DMS53 (cell line): ENCODE data around the gene TMEM44.
"Not testable (repeated sequence)": the region's sequence is repeated elsewhere in the genome, so short reads cannot be mapped to it uniquely, and the experiment has no call there.

Experiments used
- DNase-seq: peaks from one replicate; lab custom pipeline; 2025; lab: John Stamatoyannopoulos, UW

The TMEM44 gene

DNA sequence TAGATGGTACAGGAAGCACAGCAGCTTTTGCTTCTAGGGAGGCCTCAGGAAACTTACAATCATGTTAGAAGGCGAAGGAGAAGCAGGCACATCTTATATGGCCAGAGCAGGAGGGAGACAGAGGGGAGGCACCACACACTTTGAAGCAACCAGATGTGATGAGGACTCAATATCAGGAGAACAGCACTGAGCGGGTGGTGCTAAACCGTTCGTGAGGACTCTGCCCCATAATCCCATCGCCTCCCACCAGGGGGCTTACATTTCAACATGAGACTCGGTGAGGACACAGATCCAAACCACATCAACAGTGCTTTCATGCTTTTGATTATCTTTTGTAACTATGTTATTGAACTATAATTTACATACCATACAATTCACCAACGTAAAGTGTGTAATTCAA lies 7.6 kb upstream of the TMEM44 start:
- peak; percentile 10 for DNase-seq

DNA sequence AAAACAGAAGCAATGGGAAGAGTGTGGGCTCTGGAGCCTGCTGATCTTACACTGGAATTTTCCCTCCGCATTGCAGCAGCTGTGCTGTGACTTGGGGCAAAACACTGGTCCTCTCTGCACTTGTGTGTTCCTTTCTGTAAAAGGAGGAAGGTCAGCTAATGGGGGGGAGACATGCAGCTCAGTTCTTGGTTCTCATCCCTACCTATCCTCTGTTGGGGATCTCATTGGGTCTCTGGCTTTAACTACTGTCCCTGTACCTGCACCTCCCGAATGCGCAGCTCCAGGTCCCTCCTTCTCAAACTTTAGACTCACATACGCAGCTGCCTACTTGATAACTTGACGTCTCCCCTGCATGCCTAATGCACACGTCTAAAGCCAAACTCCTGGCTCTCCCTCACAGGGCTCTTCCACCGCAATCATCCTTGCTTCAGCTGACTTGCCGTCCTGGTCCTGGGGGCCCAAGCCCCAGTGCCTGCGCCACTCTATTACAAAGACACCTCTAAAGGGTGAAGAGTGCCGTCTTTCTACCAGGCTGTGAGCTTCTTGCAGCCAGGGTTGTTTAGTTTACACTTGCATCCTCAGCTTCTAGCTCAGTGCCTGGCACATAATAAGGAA lies 5.9 kb upstream of the TMEM44 start:
- no peak for DNase-seq

DNA sequence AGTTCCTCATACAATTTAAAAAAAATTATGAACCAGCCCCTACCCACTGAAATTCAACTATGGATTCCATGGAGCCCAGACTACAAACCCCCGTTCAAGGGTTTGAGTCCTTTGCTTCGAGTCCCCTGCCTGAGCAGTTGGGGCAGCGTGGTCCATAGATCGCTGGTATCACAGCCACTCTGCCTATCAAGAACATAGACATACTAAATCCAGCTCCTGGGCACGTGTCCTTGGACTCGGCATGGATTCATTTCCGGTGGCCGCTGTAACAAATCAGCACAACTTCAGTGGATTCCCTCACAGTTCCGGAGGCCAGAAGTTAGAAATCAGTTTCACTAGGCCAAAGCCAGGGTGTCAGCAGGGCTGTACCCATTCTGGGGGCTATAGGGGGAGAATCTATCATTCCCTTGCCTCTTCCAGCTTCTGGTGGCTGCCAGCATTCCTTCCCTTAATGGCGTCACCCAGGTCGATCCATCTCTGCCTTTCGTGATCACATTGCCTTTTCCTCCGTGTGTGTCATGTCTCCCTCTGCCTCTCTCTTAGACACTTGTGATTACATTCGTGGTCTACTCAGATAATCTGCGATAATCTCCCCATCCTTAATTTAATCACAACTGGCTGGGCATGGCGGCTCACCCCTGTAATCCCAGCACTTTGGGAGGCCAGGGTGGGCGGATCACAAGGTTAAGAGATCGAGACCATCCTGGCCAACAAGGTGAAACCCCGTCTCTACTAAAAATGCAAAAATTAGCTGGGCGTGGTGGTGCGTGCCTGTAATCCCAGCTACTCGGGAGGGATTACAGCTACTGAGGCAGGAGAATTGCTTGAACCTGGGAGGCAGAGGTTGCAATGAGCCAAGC lies 4.6 kb upstream of the TMEM44 start:
- no peak for DNase-seq

DNA sequence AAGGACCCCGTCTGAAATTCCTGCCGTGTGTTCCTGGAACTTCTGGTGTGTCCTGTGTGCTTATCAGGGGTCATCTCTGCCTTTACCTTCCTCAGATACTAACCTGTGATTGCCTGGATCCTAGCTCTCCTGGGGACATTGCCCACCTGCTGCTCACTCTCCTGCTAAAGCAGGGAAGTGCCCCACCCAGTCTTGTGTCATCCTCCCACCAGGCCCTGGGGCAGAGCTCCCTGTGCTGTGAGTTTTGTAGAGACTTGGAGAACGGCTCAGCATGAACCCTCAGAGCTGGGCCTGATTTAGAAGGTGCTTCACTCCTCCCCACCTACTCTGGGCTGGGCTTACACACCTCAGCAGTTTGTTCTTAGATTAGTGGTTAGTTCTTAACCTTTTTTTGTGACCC lies 3.8 kb upstream of the TMEM44 start:
- no peak for DNase-seq

DNA sequence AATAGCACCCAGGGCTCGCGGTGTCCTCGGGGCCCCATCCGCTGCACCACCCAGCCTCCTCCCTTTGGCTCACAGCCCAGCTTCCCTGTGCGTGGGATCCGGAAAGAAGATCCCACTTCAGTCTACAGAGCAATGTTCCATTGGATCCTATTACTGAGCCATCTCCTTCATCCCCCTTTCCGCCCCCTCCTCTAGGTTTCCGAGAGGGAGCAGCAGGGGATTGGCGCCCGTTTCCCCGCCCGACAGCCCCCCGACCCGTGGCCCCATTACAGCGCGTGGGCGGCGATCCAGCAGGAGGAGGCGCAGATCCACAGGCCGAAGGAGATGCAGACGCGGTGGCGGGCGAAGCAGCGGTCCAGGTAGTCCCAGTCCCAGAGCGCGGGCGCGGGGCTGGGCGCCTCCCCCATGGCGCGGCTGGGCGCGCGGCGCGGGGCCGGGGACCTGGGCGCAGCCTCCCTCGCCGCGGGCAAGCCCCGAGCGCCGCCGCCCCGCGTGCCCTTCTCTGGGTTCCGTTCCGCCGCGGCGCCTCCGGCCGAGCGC lies 340 bp downstream of the TMEM44 start:
- peak; percentile 81 for DNase-seq

DNA sequence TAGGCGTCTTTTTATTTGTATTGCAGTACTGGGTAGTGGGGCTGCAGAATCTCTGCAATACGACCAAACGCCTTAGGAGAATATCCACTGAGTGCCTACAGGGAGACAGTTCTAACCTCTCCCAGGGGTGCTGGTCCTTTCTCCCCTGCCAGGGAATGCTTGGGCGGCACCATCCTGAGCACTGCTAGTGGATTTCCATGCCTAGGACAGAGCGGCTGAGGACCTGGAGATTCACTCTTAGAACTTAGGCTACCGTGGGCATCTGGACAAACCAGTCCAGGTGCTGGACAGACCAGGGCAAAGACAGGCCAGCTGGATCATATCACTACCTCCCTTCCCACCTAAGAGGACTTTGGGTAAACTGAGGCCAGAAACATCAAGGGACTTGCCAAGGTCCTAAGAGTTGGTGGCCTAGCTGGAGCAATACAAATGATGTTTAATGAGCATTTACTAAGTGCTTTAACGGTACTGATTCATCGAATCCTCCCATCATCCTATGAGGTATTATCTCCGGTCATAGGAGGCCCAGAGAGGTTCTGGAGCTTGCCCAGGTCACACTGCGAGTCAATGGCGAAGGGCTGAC lies 902 bp downstream of the TMEM44 start:
- DNase-seq: no peak

DNA sequence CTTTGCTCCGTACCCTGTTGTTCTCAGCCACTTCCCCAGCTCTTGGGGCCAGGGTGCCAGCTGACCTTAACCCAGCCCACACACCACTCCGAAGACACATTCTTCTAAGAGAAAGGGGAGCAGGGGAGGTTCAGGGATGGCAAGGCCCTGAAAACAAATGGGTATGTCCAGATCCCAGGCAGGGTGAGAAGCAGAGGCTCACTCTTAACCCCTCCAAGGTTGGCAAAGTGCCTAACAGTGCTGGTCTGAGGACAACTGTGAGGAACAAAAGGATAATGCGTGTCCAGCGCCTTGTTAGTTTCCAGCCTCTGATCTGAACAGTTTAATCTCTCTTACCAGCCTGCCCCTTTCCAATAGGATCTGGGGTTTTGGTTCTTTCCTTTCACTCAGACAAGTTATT lies 1.5 kb downstream of the TMEM44 start:
- DNase-seq: no peak

DNA sequence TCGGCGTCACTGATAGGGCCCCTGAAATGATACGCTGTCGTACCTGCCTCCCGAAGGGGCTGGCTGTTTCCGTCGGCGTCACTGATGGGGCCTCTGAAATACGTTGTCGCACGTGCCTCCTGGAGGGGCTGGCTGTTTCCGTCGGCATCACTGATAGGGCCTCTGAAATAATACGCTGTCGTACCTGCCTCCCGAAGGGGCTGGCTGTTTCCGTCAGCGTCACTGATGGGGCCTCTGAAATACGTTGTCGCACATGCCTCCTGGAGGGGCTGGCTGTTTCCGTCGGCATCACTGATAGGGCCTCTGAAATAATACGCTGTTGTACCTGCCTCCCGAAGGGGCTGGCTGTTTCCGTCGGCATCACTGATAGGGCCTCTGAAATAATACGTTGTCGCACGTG lies 2.5 kb downstream of the TMEM44 start:
- not testable (repeated sequence) for DNase-seq

DNA sequence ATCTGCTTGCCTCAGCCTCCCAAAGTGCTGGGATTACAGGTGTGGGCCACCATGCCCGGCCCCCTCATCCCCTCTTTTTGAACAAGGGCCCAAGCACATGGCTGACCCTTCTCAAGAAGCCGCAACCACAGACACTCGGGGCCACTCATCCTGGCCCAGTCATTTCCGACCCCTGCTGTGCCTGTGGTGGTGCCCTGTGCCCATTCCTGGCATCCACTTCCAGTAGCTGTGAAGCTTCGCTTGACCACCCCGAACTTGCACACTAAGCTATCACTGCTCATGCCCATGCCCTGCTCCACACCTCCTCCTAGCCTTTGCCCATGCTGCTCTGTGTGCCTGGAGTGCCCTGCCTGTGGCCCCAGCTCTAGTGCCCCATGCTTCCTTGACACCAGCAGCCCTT lies 8.3 kb downstream of the TMEM44 start:
- DNase-seq: no peak

DNA sequence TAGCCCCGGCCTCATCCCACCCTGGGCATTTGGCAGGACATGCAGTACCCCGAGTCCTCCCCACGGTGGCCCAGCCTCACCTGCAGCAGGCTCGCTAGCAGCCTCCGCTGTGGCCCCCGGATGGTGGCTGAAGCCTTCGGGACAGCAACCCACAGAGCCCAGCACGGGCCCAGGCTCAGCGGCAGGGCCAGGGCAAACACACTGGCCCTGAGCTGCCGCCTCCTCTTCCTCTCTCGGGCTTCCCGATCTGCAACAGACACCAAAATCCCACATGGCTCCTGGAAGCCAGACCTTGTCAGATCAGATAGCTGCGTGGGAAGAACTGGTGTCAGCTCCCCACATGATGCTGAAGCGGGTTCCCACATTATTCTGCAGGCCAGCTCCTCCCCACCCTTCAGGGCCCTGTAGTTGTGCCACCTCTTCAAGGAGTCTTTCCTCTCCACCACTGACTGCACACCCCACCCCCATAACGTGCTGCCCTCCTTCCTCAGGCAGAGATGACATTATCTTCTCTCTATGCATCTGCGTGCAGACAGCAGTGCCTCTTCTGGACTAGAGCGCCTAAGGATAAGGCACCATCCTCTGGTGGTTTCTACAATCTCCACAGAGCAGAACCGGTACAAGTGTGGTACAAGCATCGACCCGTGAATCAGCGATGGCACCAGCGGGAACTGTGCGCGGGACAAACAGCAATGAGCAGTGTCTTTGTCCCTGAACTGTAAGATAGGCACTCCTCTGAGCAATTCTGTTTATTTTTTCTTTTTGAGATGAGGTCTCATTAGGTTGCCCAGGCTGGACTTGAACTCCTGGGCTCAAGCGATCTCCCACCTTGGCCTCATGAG lies 9.5 kb downstream of the TMEM44 start:
- DNase-seq: no peak

DNA sequence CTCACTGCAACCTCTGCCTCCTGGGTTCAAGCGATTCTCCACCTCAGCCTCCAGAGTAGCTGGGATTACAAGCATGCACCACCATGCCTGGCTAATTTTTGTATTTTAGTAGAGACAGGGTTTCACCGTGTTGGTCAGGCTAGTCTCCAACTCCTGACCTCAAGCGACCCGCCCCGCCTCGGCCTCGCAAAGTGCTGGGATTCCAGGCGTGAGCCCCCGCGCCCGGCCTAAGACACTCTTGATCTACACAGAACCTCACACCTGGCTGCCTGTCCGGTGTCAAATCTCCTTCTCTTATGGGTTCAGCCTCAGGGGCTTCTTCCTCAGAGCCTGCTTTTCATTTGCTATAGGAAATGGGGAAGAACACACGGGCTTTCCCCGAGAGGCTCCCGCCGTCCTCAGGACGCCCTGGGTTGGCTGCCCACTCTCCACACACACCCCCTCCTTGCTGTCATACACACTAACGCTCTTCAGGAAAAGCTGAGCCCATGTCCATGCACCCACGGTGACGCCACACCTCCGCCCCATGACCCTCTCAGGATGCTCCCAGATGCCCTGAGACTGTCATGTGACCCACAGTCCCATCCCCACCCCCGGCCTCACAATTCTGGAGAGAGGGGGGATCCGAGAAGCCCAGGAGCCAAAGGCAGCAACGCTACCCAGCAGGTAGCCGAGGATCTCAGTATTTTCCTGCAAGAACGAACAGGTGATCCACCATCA lies 10.4 kb downstream of the TMEM44 start:
- DNase-seq: no peak

DNA sequence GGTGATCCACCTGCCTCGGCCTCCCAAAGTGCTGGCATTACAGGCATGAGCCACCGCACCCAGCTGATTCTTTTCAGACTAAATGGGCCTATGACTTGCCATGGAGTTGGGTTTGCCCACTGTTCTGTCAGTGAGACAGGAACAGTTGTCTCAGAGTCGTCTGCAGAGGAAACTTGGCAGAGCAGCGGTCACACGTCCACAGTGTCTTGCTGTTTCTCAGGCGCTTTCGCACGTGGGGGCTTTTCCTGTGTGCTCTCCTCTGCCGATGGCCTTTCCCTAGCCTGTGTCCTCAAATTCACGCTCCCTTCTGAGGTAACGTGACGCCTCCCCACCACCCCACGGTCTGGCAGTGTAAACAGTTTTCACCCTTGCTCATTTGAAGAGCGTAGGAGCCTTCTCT lies 11.3 kb downstream of the TMEM44 start:
- no peak for DNase-seq

DNA sequence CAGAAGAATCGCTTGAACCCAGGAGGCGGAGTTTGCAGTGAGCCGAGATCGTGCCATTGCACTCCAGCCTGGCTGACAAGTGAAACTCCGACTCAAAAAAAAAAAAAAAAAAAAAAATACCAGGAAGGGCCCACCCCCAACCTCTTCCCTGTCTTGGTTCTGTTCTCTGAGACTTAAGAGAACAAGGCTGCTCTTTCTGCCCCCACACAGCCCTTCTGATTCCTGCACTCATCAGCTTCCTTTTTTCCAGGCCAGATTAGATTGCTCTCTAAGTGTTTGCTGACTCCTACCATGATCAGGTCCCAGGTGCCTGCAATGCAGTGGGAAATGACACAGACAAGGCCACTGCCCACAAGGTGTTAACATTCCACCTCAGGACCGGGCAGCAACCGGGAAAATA lies 13.0 kb downstream of the TMEM44 start:
- DNase-seq: no peak

DNA sequence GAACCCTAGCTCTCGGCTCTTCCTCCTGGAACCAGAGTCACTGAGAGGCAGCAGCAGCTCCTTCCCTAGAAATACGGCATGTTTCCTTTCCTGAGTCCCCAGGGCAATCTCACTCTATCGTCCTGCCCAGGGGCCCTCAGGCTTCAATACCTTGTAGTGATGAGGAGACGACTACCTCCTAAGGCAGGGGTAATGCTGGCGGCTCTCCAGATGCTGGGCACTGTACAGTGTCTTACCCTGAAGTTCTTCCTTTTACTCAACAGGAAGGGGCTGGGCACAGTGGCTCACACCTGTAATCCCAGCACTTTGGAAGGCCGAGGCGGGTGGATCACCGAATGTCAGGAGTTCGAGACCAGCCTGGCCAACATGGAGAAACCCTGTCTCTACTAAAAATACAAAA lies 13.5 kb downstream of the TMEM44 start:
- no peak for DNase-seq

DNA sequence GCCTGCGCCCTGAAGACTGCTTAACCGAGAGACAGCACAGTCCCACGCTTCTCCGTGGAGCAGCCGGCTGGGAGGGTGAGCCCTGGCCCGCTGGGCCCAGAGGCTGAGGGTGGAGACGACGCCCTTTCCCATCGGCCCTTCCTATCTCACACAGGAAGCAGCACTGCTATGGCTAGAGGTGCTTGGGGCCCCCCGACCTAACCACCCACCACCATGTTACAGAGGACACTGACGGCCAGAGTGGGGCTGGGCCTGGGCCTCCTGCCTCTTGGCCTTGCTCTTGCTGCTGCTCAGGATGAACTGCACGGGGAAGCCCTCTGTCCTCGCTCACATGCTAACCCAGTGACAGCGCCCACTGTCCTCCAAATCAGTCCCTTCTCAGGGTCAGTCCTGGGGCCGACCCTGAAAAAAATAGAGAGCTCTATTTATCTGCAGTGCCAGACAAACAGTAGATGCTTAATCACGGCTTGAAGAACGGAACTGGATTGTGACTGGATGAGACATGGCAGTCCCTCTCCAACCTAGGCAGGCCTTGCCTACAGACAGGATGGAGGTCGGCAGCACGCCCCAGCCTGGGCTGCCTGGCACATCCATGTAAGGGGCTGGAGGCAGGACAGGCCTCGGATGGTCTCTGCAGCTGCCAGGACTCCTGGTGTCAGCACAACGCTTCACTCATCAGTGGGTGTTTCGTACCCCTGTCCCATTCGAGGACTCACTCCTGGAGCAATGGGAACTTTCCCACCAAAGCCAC lies 14.2 kb downstream of the TMEM44 start:
- DNase-seq: no peak

DNA sequence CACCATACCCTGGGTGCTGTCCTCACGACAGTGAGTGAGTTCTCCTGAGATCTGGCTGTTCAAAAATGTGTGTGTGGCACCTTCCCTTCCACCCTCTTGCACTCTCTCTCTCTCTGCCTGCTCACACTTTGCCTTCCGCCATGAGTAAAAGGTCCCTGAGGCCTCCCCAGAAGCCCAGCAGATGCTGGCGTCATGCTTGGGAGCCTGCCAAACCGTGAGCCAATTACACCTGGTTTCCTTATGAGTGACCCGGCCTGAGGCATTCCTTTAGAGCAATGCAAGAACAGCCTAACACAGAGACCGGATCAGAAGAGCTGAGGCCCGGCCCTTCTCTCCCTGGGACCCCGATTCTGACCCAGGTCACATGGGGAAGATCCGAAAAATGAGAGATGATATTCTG lies 15.4 kb downstream of the TMEM44 start:
- peak; percentile 16 for DNase-seq

DNA sequence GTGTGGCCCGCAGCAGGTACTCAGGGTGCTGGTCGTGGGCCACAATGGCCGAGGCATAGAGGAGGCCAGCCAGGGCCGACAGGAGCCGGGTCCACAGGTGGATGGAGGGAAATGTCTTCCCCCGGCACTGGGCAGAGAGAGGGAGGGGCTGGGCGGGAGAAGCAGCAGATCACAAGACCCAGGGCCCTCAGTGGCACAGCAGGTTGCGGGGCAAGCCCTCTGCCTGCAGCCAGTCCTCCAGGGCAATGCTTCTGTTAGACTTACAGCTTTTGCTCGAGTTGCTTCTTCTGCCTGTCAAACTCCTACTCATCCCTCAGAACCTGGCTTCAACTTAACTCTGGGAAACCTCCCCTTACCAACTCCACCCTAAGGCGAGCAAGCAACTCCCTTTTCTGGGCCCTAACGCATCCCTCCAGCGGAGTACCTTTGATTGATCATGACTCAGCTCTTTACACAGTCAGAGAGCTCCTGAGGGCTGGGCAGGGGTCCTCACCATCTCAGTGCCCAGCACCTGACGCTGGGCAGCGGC lies 16.0 kb downstream of the TMEM44 start:
- DNase-seq: no peak

DNA sequence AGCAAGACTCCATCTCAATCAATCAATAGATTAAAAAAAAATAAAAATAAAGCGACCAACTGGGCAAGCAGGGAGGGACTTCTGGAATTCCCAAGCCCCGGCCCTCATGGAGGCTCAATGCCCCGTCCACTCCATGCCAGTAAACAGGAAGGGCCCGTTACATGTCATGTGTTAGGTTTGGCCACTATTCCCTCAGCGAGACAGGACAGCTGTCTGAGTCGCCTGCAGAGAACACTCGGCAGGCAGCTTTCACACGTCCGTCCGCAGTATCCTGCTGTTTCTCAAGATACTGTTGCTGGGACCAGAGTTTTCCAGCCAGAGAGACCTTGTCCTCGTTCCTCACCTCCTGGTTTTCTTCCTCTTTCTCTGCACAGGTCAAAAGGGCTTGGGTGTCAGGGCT lies 18.0 kb downstream of the TMEM44 start:
- no peak for DNase-seq

DNA sequence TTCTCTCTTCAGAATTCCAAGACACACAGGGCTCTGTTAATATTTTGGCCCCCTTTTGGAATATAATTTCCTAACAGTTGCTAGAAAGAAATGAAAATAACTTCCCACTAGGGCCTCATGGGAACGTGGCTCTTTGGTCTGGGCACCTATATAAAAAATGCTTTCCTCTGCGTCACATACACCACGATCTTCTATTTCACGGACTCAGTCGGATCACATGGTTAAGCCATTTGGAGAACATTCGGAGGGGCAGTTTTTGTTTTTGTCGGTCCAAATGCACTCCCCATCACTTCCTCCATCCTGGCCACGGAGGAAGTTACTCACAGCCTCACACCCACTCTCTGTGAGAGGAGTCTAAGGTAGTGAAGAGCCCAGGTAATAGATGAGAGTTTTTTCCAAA lies 21.0 kb downstream of the TMEM44 start:
- no peak for DNase-seq

DNA sequence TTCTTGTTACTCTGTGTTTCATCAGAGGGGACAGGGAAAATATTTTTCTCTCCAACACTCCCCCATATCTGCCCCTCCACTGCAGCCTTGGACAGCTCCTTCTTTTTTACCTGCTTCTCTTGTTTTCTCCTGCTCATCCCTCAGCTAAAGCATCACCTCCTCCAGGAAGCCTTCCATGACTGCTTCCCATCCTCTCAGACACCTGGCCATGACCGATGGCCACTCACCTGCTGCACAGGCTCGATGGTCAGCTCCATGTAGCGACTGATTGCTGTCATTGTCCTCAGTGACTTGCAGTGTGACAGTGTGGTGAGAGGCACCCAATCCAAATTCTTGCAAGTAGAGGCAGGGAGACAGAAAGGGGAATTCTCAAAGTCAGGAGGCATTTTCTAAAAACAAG lies 22.5 kb downstream of the TMEM44 start:
- DNase-seq: no peak

DNA sequence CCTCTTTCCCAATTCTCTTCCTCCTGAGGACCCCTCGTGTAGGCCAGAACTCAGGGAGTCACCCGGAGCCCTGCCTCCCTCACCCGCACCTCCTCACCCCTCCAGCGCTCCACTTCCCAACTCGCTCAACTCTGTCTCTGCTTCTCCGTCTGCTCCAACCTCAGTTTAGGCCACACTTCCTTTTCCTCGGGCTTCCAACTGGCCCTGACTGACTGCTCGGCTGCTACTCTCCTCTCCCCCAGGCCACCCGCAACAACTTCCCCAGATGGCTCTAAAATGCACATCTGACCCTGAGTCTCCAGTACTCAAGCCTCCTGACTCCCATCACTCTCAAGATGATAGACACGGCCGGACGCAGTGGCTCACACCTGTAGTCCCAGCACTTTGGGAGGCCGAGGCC lies 23.6 kb downstream of the TMEM44 start:
- DNase-seq: no peak
